IMR-90 (cell line): ENCODE data around the gene MGLL.

Experiments
- CEBPB ChIP-seq: IDR thresholded peaks from 2 replicates; pipeline ENCODE4 v1.6.1; 2012; ENCODE audit warnings: low read depth, low read length, improper control_type of control experiment
- CTCF ChIP-seq: conservative IDR thresholded peaks from 2 replicates; pipeline ENCODE4 v1.5.1; 2012; ENCODE audit warnings: mild to moderate bottlenecking, low read depth, low read length, improper control_type of control experiment
- ELK1 ChIP-seq: fragments of 150-350 bp; IDR thresholded peaks from 2 replicates; pipeline ENCODE4 v1.6.1; 2016; ENCODE audit warnings: low read depth, mild to moderate bottlenecking, low read length, moderate library complexity, borderline replicate concordance
- MAFK ChIP-seq: IDR thresholded peaks from 2 replicates; pipeline ENCODE4 v1.6.1; 2012; ENCODE audit warnings: low read depth, low read length, improper control_type of control experiment
- MAZ ChIP-seq: IDR thresholded peaks from 2 replicates; pipeline ENCODE4 v1.6.1; 2012; ENCODE audit warnings: low read depth, mild to moderate bottlenecking, low read length, improper control_type of control experiment, moderate library complexity, borderline replicate concordance
- POLR2A ChIP-seq: IDR thresholded peaks from 2 replicates; pipeline ENCODE4 v1.6.1; 2012; ENCODE audit warnings: mild to moderate bottlenecking, low read depth, low read length
- RCOR1 ChIP-seq: IDR thresholded peaks from 2 replicates; pipeline ENCODE4 v1.6.1; 2012; ENCODE audit warnings: mild to moderate bottlenecking, low read length, improper control_type of control experiment; ENCODE audit not compliant: insufficient replicate concordance
- RFX5 ChIP-seq: IDR thresholded peaks from 2 replicates; pipeline ENCODE4 v1.8.0; 2012; ENCODE audit warnings: low read depth, mild to moderate bottlenecking, low read length, moderate library complexity
- USF2 ChIP-seq: fragments of 150-350 bp; IDR thresholded peaks from 2 replicates; pipeline ENCODE4 v1.6.1; 2017; ENCODE audit warnings: mild to moderate bottlenecking, antibody characterized with exemption, low read length, low read depth

GRCh38 chr3:127732879-127733350 lies 89.4 kb downstream of the MGLL start:
- TF ChIP-seq CTCF (no peak), POLR2A (no peak), CEBPB (no peak), USF2 (no peak), MAZ (no peak), RFX5 (no peak), MAFK (no peak), ELK1 (no peak), RCOR1 (no peak)
